Trophoblast cell (in vitro differentiated cells and primary cell): ENCODE data around the gene PARVA.

Experiments
- DNase-seq, 2 donors: peaks; one replicate each; pipeline ENCODE4 v3.0.0-alpha.2; 2016
- H2AFZ ChIP-seq: 2 replicates; pipeline ENCODE4 v1.6.1; 2013; ENCODE audit warnings: low read length, moderate library complexity, mild to moderate bottlenecking; ENCODE audit not compliant: insufficient read depth, poor library complexity
- H2AK5ac ChIP-seq: 2 replicates; pipeline ENCODE4 v1.6.1; 2013; ENCODE audit warnings: mild to moderate bottlenecking, low read length
- H2BK120ac ChIP-seq: 2 replicates; pipeline ENCODE4 v1.6.1; 2013; ENCODE audit warnings: low read length, mild to moderate bottlenecking, moderate library complexity; ENCODE audit not compliant: insufficient read depth, poor library complexity
- H2BK12ac ChIP-seq: 2 replicates; pipeline ENCODE4 v1.6.1; 2013; ENCODE audit warnings: mild to moderate bottlenecking, low read length, moderate library complexity
- H2BK5ac ChIP-seq: 2 replicates; pipeline ENCODE4 v1.6.1; 2013; ENCODE audit warnings: low read length, low read depth, moderate library complexity, mild to moderate bottlenecking; ENCODE audit not compliant: poor library complexity
- H3K14ac ChIP-seq: 2 replicates; pipeline ENCODE4 v1.6.1; 2013; ENCODE audit warnings: mild to moderate bottlenecking, low read length
- H3K18ac ChIP-seq: 2 replicates; pipeline ENCODE4 v1.6.1; 2013; ENCODE audit warnings: mild to moderate bottlenecking, low read length
- H3K23ac ChIP-seq: 2 replicates; pipeline ENCODE4 v1.6.1; 2013; ENCODE audit warnings: low read length
- H3K27ac ChIP-seq: 2 replicates; pipeline ENCODE4 v1.5.1; 2013; ENCODE audit warnings: low read depth, mild to moderate bottlenecking, inconsistent platforms, low read length, moderate library complexity
- H3K27me3 ChIP-seq: 2 replicates; pipeline ENCODE4 v1.6.1; 2013; ENCODE audit warnings: inconsistent platforms, mild to moderate bottlenecking, low read length, moderate library complexity; ENCODE audit not compliant: insufficient read depth
- H3K36me3 ChIP-seq, 2 experiments: 1 replicate in 1 of 2; 2 replicates in 1 of 2; pipeline ENCODE4 v1.6.1; 2013; ENCODE audit warnings: low read length in 2 of 2, mild to moderate bottlenecking in 2 of 2, moderate library complexity in 1 of 2; ENCODE audit not compliant: insufficient read depth in 2 of 2, control insufficient read depth in 1 of 2
- H3K4ac ChIP-seq: 2 replicates; pipeline ENCODE4 v1.6.1; 2013; ENCODE audit warnings: low read depth, mild to moderate bottlenecking, low read length, moderate library complexity
- H3K4me1 ChIP-seq, 2 experiments: 1 replicate in 1 of 2; 2 replicates in 1 of 2; pipeline ENCODE4 v1.6.1; 2013; ENCODE audit warnings: low read length in 2 of 2, mild to moderate bottlenecking in 2 of 2, moderate library complexity in 1 of 2; ENCODE audit not compliant: insufficient read depth in 2 of 2, control insufficient read depth in 1 of 2
- H3K4me2 ChIP-seq: 2 replicates; pipeline ENCODE4 v1.6.1; 2013; ENCODE audit warnings: inconsistent platforms, mild to moderate bottlenecking, low read length, moderate library complexity
- H3K4me3 ChIP-seq: 2 replicates; pipeline ENCODE4 v1.5.1; 2013; ENCODE audit warnings: mild to moderate bottlenecking, low read depth, low read length, inconsistent platforms
- H3K79me1 ChIP-seq: one replicate; pipeline ENCODE4 v1.6.1; 2013; ENCODE audit warnings: low read length
- H3K79me2 ChIP-seq: 2 replicates; pipeline ENCODE4 v1.6.1; 2013; ENCODE audit warnings: low read length, mild to moderate bottlenecking; ENCODE audit not compliant: control insufficient read depth, insufficient read depth, poor library complexity
- H3K9ac ChIP-seq: 2 replicates; pipeline ENCODE4 v1.6.1; 2013; ENCODE audit warnings: mild to moderate bottlenecking, low read length
- H3K9me3 ChIP-seq: 2 replicates; pipeline ENCODE4 v1.6.1; 2013; ENCODE audit warnings: low read depth, mild to moderate bottlenecking, control low read depth, inconsistent platforms, low read length; ENCODE audit not compliant: insufficient read depth
- H4K12ac ChIP-seq: 2 replicates; pipeline ENCODE4 v1.6.1; 2013; ENCODE audit warnings: low read depth, mild to moderate bottlenecking, low read length, moderate library complexity
- H4K8ac ChIP-seq: 2 replicates; pipeline ENCODE4 v1.6.1; 2013; ENCODE audit warnings: low read depth, mild to moderate bottlenecking, low read length, moderate library complexity
- H4K91ac ChIP-seq: one replicate; pipeline ENCODE4 v1.6.1; 2013; ENCODE audit warnings: low read depth, mild to moderate bottlenecking, low read length, moderate library complexity
- WGBS: extraction: QIAGEN DNeasy Blood & Tissue Kit; methylation state at CpG from one replicate; pipeline ENCODE4 v1.1.7; 2013; ENCODE audit warnings: missing lambda C conversion rate; ENCODE audit not compliant: insufficient read length, insufficient coverage; ENCODE audit errors: extremely low coverage; 5-methylcytosine and 5-hydroxymethylcytosine counted together

PARVA gene

GRCh38 chr11:12411393-12411792 lies 34.0 kb downstream of the PARVA start:
- Histone ChIP-seq H3K18ac (no peak overlapping the region), H3K79me2 (peaks cover 10% of the 10 kb centered on the region), H4K12ac (no peak overlapping the region), H3K4me2 (no peak overlapping the region), H3K79me1 (peaks cover 22% of the 10 kb centered on the region), H2BK120ac (no peak overlapping the region), H2BK12ac (no peak overlapping the region), H3K23ac (no peak overlapping the region), H4K91ac (no peak overlapping the region), H2BK5ac (no peak overlapping the region), H3K27me3 (no peaks in the 10 kb centered on the region), H3K9ac (no peak overlapping the region), H3K4ac (no peak overlapping the region), H3K4me3 (no peak overlapping the region), H2AFZ (no peak overlapping the region), H4K8ac (no peak overlapping the region), H3K36me3 (no peaks in the 10 kb centered on the region), H3K9me3 (peaks cover 3% of the 10 kb centered on the region), H2AK5ac (no peak overlapping the region), H3K14ac (no peak overlapping the region), H3K27ac (peak overlapping the region; percentile 87), H3K4me1 (peaks cover 13 to 29% of the 10 kb centered on the region in 2 experiments)
- DNase-seq: no peak
- no CpG with 5 or more reads among the region's 3 CpGs for WGBS

- Histone ChIP-seq H3K23ac (no peak overlapping the region), H3K79me2 (peaks cover 10% of the 10 kb centered on the region), H3K4me3 (no peak overlapping the region), H4K12ac (no peak overlapping the region), H2BK12ac (peak overlapping the region; percentile 79), H3K36me3 (no peaks in the 10 kb centered on the region), H2AFZ (no peak overlapping the region), H3K4ac (no peak overlapping the region), H3K4me2 (no peak overlapping the region), H4K91ac (peak overlapping the region; percentile 58), H3K9ac (no peak overlapping the region), H3K14ac (peak overlapping the region; percentile 50), H3K27me3 (no peaks in the 10 kb centered on the region), H2BK120ac (peak overlapping the region; percentile 67), H3K9me3 (peaks cover 3% of the 10 kb centered on the region), H2BK5ac (peak overlapping the region; percentile 82), H4K8ac (peak overlapping the region; percentile 83), H3K18ac (peak overlapping the region; percentile 73), H2AK5ac (peak overlapping the region; percentile 35), H3K27ac (peak overlapping the region; percentile 87), H3K4me1 (peaks cover 13 to 29% of the 10 kb centered on the region in 2 experiments), H3K79me1 (peaks cover 23% of the 10 kb centered on the region)
- WGBS: no CpG with 5 or more reads among the region's 7 CpGs
- peak; percentile 96 to 97 for DNase-seq
These were observed 34.7 kb downstream of the PARVA start for GRCh38 chr11:12411806-12412727.

DNA sequence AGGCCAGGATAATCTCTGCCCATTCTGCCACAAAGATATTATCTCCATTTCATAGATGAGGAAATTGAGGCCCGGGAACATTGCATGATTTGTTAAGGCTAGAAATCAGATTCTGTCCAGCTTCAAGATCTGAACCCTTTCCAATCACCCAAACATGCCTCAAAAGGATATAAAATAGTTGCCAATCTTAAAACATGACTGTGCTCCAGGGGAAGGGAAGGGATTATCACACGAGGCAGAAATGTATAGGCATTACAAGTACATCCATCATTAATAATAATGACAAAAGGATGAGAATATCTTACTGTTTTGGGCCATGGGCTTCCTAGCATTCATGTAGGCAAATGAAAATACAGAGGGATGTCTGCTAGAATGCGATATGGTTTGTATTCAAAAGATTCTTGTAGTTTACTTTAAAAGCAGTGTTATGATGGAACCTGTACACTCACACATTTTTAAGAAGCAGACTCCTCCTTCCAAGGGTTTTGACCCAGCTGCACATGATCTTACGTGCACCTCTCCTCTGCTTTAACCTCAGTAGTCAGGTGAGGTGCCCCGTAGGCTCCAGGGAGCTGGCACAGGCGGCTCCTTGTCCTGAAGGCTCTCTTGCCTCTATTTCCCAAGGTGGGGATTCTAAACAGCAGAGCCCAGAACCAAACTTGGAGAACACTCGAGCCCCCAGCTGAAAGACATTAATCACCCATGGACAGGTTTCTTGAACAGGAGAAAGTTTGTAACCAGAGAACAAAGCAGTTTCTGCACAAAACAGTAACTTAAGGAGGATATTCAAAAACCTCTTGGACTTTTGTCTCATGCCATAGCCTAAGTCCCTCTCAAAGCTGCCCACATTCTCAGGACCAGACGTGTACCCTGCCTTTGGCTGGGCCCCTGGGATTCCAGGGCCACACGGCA lies 36.0 kb downstream of the PARVA start:
- Histone ChIP-seq H2AFZ (peak overlapping the region; percentile 66), H3K27me3 (no peaks in the 10 kb centered on the region), H3K27ac (no peak overlapping the region), H2BK120ac (peak overlapping the region; percentile 92), H3K14ac (peak overlapping the region; percentile 81), H3K79me1 (peaks cover 29% of the 10 kb centered on the region), H3K23ac (no peak overlapping the region), H3K4me1 (peaks cover 18 to 32% of the 10 kb centered on the region in 2 experiments), H2AK5ac (peak overlapping the region; percentile 80), H4K91ac (peak overlapping the region; percentile 88), H3K4me2 (no peak overlapping the region), H3K9me3 (no peaks in the 10 kb centered on the region), H2BK12ac (peak overlapping the region; percentile 93), H2BK5ac (peak overlapping the region; percentile 63), H3K4ac (peak overlapping the region; percentile 88), H4K12ac (peak overlapping the region; percentile 72), H3K4me3 (no peak overlapping the region), H3K79me2 (peaks cover 14% of the 10 kb centered on the region), H3K36me3 (no peaks in the 10 kb centered on the region), H3K9ac (no peak overlapping the region), H4K8ac (peak overlapping the region; percentile 33), H3K18ac (peak overlapping the region; percentile 69)
- WGBS: no CpG with 5 or more reads among the region's 9 CpGs
- peak in 1 of 2 donors; percentile 31 for DNase-seq

GRCh38 chr11:12414611-12415010 lies 37.2 kb downstream of the PARVA start:
- H3K23ac ChIP-seq: no peak overlapping the region
- H3K4me3 ChIP-seq: no peak overlapping the region
- H3K18ac ChIP-seq: no peak overlapping the region
- no peaks in the 10 kb centered on the region for H3K9me3 ChIP-seq
- H3K36me3 ChIP-seq: no peaks in the 10 kb centered on the region
- H3K4me1 ChIP-seq: peaks cover 20 to 34% of the 10 kb centered on the region in 2 experiments
- no peaks in the 10 kb centered on the region for H3K27me3 ChIP-seq
- H2BK5ac ChIP-seq: no peak overlapping the region
- no peak overlapping the region for H4K91ac ChIP-seq
- no peak for DNase-seq
- H3K27ac ChIP-seq: no peak overlapping the region
- H3K79me1 ChIP-seq: peaks cover 31% of the 10 kb centered on the region
- peaks cover 13% of the 10 kb centered on the region for H3K79me2 ChIP-seq
- H3K14ac ChIP-seq: no peak overlapping the region
- peak overlapping the region; percentile 83 for H3K4ac ChIP-seq
- no peak overlapping the region for H2AFZ ChIP-seq
- peak overlapping the region; percentile 69 for H2BK12ac ChIP-seq
- H3K9ac ChIP-seq: no peak overlapping the region
- no peak overlapping the region for H4K12ac ChIP-seq
- no peak overlapping the region for H3K4me2 ChIP-seq
- no peak overlapping the region for H4K8ac ChIP-seq
- H2BK120ac ChIP-seq: no peak overlapping the region
- no CpG with 5 or more reads among the region's 6 CpGs for WGBS
- no peak overlapping the region for H2AK5ac ChIP-seq
